K562 (cell line): ENCODE results near the gene TPSAB1. TPM values are rescaled to one million over a fixed set of nuclear protein-coding genes. Genes with fewer than 3 reads are reported as not detected.
"Not testable (repeated sequence)": the region's sequence is repeated elsewhere in the genome, so short reads cannot be mapped to it uniquely, and the experiment has no call there.

Experiments
- ATAC-seq: fragments of 200-7000 bp; cut with Tn5 transposase; 3 replicates; pipeline ENCODE4 v1.9.1; 2020; ENCODE audit warnings: moderate library complexity
- BruUV-seq: library from RNA; stranded (reverse); fragments of 400-500 nt; replicated peaks from 2 replicates; lab custom pipeline; 2021; lab: Mats Ljungman, UMichigan
- CTCF ChIA-PET: fragments of 300-600 bp; formaldehyde crosslinking; extraction: SDS; loops from one replicate; lab custom pipeline; 2021; ENCODE audit warnings: low intra/inter-chr PET ratio; lab: Yijun Ruan, JAX
- POLR2A ChIA-PET: fragments of 300-600, 350-650 bp; sonication (Branson Sonifier 250); formaldehyde crosslinking; extraction: SDS; loops from one replicate; lab custom pipeline; 2021; ENCODE audit warnings: antibody characterized with exemption, inconsistent platforms; lab: Yijun Ruan, JAX
- DNase-seq, 4 experiments: peaks; one replicate each; pipeline versions ENCODE4 v3.0.0 to v3.0.0-alpha.2; 2011 to 2018; ENCODE audit warnings: low spot score in 3 of 4, mixed read lengths in 3 of 4; ENCODE audit errors: extremely low read depth in 1 of 4
- FAIRE-seq: peaks from 2 replicates; lab custom pipeline; 2011; peaks lifted over from hg19 to GRCh38; lab: Jason Lieb, UNC
- H2AFZ ChIP-seq: 2 replicates; pipeline ENCODE4 v1.6.0; 2011; ENCODE audit warnings: low read depth, low read length, control low read depth, inconsistent platforms
- H3K27ac ChIP-seq: fragments of 200-600 bp; 3 replicates; pipeline ENCODE4 v1.8.0; 2011; ENCODE audit warnings: low read depth, mild to moderate bottlenecking, control low read depth, inconsistent platforms, low read length, moderate library complexity, mixed read lengths; ENCODE audit errors: extremely low read depth
- H3K27me3 ChIP-seq, 2 experiments: fragments of 300-600 bp in 1 of 2; 2 replicates in 1 of 2; 3 replicates in 1 of 2; pipeline versions ENCODE4 v1.6.0 to v1.8.0; 2011; ENCODE audit warnings: inconsistent platforms in 2 of 2, low read length in 2 of 2, mild to moderate bottlenecking in 1 of 2, mixed read lengths in 1 of 2, moderate library complexity in 1 of 2; ENCODE audit not compliant: control insufficient read depth in 2 of 2, insufficient read depth in 2 of 2
- H3K36me3 ChIP-seq: fragments of 300-600 bp; 3 replicates; pipeline ENCODE4 v1.8.0; 2011; ENCODE audit warnings: mild to moderate bottlenecking, low read length, inconsistent platforms; ENCODE audit not compliant: control insufficient read depth, insufficient read depth
- H3K4me1 ChIP-seq, 2 experiments: fragments of 200-600 bp in 1 of 2; replicated peaks in 1 of 2; 2 replicates in 1 of 2; 3 replicates in 1 of 2; pipeline versions ENCODE4 v1.5.1 to v1.8.0; 2011; ENCODE audit warnings: inconsistent platforms in 2 of 2, low read length in 2 of 2, mild to moderate bottlenecking in 1 of 2, mixed read lengths in 1 of 2, moderate library complexity in 1 of 2; ENCODE audit not compliant: control insufficient read depth in 2 of 2, insufficient read depth in 2 of 2
- H3K4me2 ChIP-seq: 2 replicates; pipeline ENCODE4 v1.6.1; 2011; ENCODE audit warnings: low read length, control low read depth, inconsistent platforms, mixed read lengths; ENCODE audit not compliant: insufficient read depth
- H3K4me3 ChIP-seq: fragments of 200-600 bp; sonication (generic), shearing (Covaris generic); 2 replicates; pipeline ENCODE4 v1.5.1; 2016; ENCODE audit warnings: control low read depth, inconsistent platforms
- H3K79me2 ChIP-seq: fragments of 200-600 bp; 3 replicates; pipeline ENCODE4 v1.8.0; 2011; ENCODE audit warnings: low read length, inconsistent platforms; ENCODE audit not compliant: control insufficient read depth, insufficient read depth
- H3K9ac ChIP-seq, 2 experiments: 2 replicates each; pipeline versions ENCODE4 v1.6.0 to v1.6.1; 2011; ENCODE audit warnings: low read depth in 2 of 2, low read length in 2 of 2, control low read depth in 1 of 2, inconsistent platforms in 1 of 2, mild to moderate bottlenecking in 1 of 2, mixed read lengths in 1 of 2; ENCODE audit not compliant: insufficient read depth in 1 of 2
- H3K9me1 ChIP-seq: one replicate; pipeline ENCODE4 v1.6.0; 2011; ENCODE audit warnings: inconsistent platforms, mild to moderate bottlenecking, low read length, moderate library complexity; ENCODE audit not compliant: control insufficient read depth, insufficient read depth
- H3K9me3 ChIP-seq: replicated peaks from 2 replicates; pipeline ENCODE4 v1.5.1; 2011; ENCODE audit warnings: low read depth, low read length, inconsistent platforms; ENCODE audit not compliant: control insufficient read depth, insufficient read depth
- H4K20me1 ChIP-seq: replicated peaks from 2 replicates; pipeline ENCODE4 v1.6.1; 2011; ENCODE audit warnings: low read length, inconsistent platforms, mixed read lengths; ENCODE audit not compliant: control insufficient read depth, insufficient read depth
- PHTF2 ChIP-seq: fragments of 250-450 bp; sonication (Bioruptor Pico); IDR thresholded peaks from 2 replicates; pipeline ENCODE4 v1.5.0; 2021; ENCODE audit warnings: mild to moderate bottlenecking
- RCOR1 ChIP-seq, 2 experiments: IDR thresholded peaks; 2 replicates each; pipeline ENCODE4 v1.6.1; 2012; ENCODE audit warnings: low read depth in 2 of 2, low read length in 2 of 2, borderline replicate concordance in 1 of 2, improper control_type of control experiment in 1 of 2
- SIN3B ChIP-seq: fragments of 450-650 bp; IDR thresholded peaks from 2 replicates; pipeline ENCODE4 v1.6.1; 2017; ENCODE audit warnings: low read depth, mild to moderate bottlenecking, moderate library complexity
- SPI1 ChIP-seq: IDR thresholded peaks from 2 replicates; pipeline ENCODE4 v1.6.1; 2011; ENCODE audit warnings: low read depth, low read length, control low read depth, borderline replicate concordance
- TARDBP ChIP-seq: fragments of 450-650 bp; IDR thresholded peaks from 2 replicates; pipeline ENCODE4 v1.6.1; 2016
- ZHX1 ChIP-seq: fragments of 150-350 bp; conservative IDR thresholded peaks from 2 replicates; pipeline ENCODE4 v1.6.1; 2014; ENCODE audit warnings: low read length
- ZKSCAN8 ChIP-seq: fragments of 200-800 bp; sonication (Bioruptor generic); IDR thresholded peaks from 2 replicates; pipeline ENCODE4 v1.6.1; 2016; ENCODE audit warnings: missing genetic modification characterization, missing compliant biosample characterization
- ZNF316 ChIP-seq: fragments of 450-650 bp; IDR thresholded peaks from 2 replicates; pipeline ENCODE4 v1.6.1; 2016
- ZNF764 ChIP-seq: fragments of 250-450 bp; sonication (Bioruptor Pico); IDR thresholded peaks from 2 replicates; pipeline ENCODE4 v1.4.0; 2020; ENCODE audit warnings: low read depth, mild to moderate bottlenecking, moderate library complexity
- WGBS: fragments of 100-300 bp; shearing (Covaris generic); methylation state at CpG from one replicate; pipeline ENCODE4 v1.1.6; 2016; ENCODE audit warnings: low coverage, mixed read lengths; ENCODE audit not compliant: insufficient coverage; ENCODE audit errors: missing lambda C conversion rate; 5-methylcytosine and 5-hydroxymethylcytosine counted together
- in situ Hi-C: fragments of 300-500 bp; cut with MboI; formaldehyde crosslinking; loops from 4 replicates; pipeline ENCODE4 v1.15.0; 2018; ENCODE audit warnings: inconsistent platforms, mixed read lengths
- intact Hi-C: fragments of 100-400 bp; cut with micrococcal nuclease; formaldehyde crosslinking; loops from 2 replicates; pipeline ENCODE4 v1.14.2; 2022
- polyA plus RNA-seq, 8 experiments: library from polyadenylated mRNA; depleted of rRNA in 4 of 8; stranded (reverse) in 5 of 8; unstranded in 3 of 8; fragments of >200 nt; fragmentation: Nextera tagmentation in 2 of 8; fragmentation: Illumina TruSeq in 1 of 8; extraction: Ambion mirVana in 2 of 8; extraction: Trizol in 1 of 8; gene quantifications; 2 replicates each; pipeline versions ENCODE4 v1.2.1 to v1.2.3, GENCODE V29; 2011 to 2014; ENCODE audit warnings: inconsistent platforms in 1 of 8, missing spikeins in 1 of 8
- total RNA-seq, 7 experiments: library from RNA; depleted of rRNA in 6 of 7; stranded (reverse); fragments of >200 nt in 6 of 7; fragmentation: Illumina TruSeq in 2 of 7; extraction: Trizol in 2 of 7; gene quantifications; 2 replicates each; pipeline versions ENCODE4 v1.2.1 to v1.2.3, GENCODE V29; 2011 to 2021; ENCODE audit warnings: low replicate concordance in 1 of 7
- TF ChIP-seq, protein P1 (sequence below): fragments of 250-450 bp; sonication (Bioruptor Pico); IDR thresholded peaks from 2 replicates; pipeline ENCODE4 v1.4.0; 2020; ENCODE audit warnings: mild to moderate bottlenecking, moderate library complexity

Gene TPSAB1
- total and polyA plus RNA-seq, 9 of the 15 experiments (the other 6 are each of a cell fraction or from before 2014, with no cell fraction given), result not detected

GRCh38 chr16:1225051-1225451, 15.5 kb upstream of the TPSAB1 start, which contains the start of gene TPSG1:
TPSG1 (minus strand) TSS chr16:1225268; CDS start chr16:1225252, 16 bp downstream.
- Histone ChIP-seq H2AFZ (no peak within 1 kb of the TSS), H3K4me2 (no peak within 1 kb of the TSS), H3K4me3 (no peak within 1 kb of the TSS), H3K9me1 (no peaks in the 10 kb centered on the region), H3K27me3 (peaks cover 29 to 55% of the 10 kb centered on the region in 2 experiments), H3K36me3 (no peaks in the 10 kb centered on the region), H3K4me1 (peaks cover 0 to 41% of the 10 kb centered on the region in 2 experiments; a peak in 2 of 5 replicates), H3K9ac (no peak within 1 kb of the TSS; a peak in 1 of 4 replicates), H3K27ac (no peak within 1 kb of the TSS), H4K20me1 (peaks cover 13% of the 10 kb centered on the region; the same call in 1 of the 2 replicates), H3K9me3 (no peaks in the 10 kb centered on the region), H3K79me2 (no peaks in the 10 kb centered on the region)
- in situ Hi-C loops, result no loop called here
- intact Hi-C loops, result no loop called here
- FAIRE-seq (no peak), DNase-seq (no peak), ATAC-seq (no peak)
- POLR2A ChIA-PET, result interaction anchor here (0.6 kb wide), 1 partner anchor 12 kb away, joined by 3 read pairs; no protein-coding TSS in a partner anchor
- 7% methylated on average over 7 of the region's 10 CpGs for WGBS
- CTCF ChIA-PET, result no interaction called here
- BruUV-seq, result no TSS peak
- TF ChIP-seq ZHX1 (no peak), SIN3B (no peak), ZKSCAN8 (no peak), TARDBP (no peak), PHTF2 (no peak), ZNF764 (CRISPR knock-in tag) (no peak), ZNF316 (no peak), RCOR1 (IDR thresholded peaks at IDR 0.05; ENCODE audit: borderline replicate concordance in 1 of 2, low read depth in 2 of 2, low read length in 2 of 2) (no peak), SPI1 (no peak)
- TF ChIP-seq, protein P1, sequence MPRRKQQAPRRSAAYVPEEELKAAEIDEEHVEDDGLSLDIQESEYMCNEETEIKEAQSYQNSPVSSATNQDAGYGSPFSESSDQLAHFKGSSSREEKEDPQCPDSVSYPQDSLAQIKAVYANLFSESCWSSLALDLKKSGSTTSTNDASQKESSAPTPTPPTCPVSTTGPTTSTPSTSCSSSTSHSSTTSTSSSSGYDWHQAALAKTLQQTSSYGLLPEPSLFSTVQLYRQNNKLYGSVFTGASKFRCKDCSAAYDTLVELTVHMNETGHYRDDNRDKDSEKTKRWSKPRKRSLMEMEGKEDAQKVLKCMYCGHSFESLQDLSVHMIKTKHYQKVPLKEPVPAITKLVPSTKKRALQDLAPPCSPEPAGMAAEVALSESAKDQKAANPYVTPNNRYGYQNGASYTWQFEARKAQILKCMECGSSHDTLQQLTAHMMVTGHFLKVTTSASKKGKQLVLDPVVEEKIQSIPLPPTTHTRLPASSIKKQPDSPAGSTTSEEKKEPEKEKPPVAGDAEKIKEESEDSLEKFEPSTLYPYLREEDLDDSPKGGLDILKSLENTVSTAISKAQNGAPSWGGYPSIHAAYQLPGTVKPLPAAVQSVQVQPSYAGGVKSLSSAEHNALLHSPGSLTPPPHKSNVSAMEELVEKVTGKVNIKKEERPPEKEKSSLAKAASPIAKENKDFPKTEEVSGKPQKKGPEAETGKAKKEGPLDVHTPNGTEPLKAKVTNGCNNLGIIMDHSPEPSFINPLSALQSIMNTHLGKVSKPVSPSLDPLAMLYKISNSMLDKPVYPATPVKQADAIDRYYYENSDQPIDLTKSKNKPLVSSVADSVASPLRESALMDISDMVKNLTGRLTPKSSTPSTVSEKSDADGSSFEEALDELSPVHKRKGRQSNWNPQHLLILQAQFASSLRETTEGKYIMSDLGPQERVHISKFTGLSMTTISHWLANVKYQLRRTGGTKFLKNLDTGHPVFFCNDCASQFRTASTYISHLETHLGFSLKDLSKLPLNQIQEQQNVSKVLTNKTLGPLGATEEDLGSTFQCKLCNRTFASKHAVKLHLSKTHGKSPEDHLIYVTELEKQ (CRISPR knock-in tag), result no peak

DNA sequence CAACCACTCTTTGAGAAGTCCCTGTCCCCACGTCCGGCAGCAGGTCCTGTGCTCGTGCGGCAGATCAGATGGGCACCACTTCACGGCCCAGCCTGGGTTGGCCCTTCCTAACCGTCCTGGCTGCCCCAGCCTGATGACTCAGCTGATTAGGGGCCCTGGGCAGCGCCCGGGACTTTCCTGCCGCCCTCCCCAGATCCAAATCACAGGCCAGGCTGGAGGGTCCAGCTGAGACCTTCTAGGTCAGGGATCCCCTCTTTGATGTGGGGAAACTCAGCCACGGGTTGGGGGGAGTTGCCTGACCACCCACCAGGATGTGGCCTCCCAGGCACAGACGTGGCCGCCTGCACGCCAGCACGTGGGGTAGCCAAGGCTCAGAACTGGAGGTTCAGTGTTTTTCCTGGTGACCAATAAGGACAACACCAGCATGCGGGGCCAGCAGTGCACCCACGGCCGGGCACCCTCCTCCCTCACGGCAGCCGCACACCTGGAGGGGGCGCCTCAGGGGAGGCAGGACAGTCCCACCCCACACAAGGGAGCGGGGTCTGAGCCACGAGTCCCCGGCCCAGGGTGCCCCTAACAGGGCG, 14.7 kb upstream of the TPSAB1 start:
- ATAC-seq, H3K9me1 ChIP-seq, BruUV-seq, CTCF ChIA-PET, H3K79me2 ChIP-seq, intact Hi-C loops, in situ Hi-C loops, H3K9ac ChIP-seq, H3K4me3 ChIP-seq, H2AFZ ChIP-seq, H3K36me3 ChIP-seq, H3K27ac ChIP-seq, H3K4me2 ChIP-seq, DNase-seq, H3K9me3 ChIP-seq: not testable (repeated sequence)
- peak; percentile 15 for FAIRE-seq
- 5% methylated on average over 11 of the region's 24 CpGs for WGBS
- H4K20me1 ChIP-seq, result peaks cover 13% of the 10 kb centered on the region; the same call in 1 of the 2 replicates
- POLR2A ChIA-PET, result interaction anchor here (0.6 kb wide), 1 partner anchor 13 kb away, joined by 3 read pairs; no protein-coding TSS in a partner anchor
- peaks cover 25 to 47% of the 10 kb centered on the region in 2 experiments for H3K27me3 ChIP-seq
- peaks cover 0 to 34% of the 10 kb centered on the region in 2 experiments; a peak in 2 of 5 replicates for H3K4me1 ChIP-seq
